GM23248 (cell line): Measurements from ENCODE around the gene SFMBT2.

Experiments used
- EZH2 ChIP-seq: fragments of 200-600 bp; sonication (generic); IDR thresholded peaks from 2 replicates; pipeline ENCODE4 v1.6.1; 2018; ENCODE audit warnings: antibody characterized with exemption, mild to moderate bottlenecking; ENCODE audit not compliant: insufficient read depth, poor library complexity, severe bottlenecking
- EZH2phosphoT487 ChIP-seq: fragments of 200-600 bp; sonication (generic); IDR thresholded peaks from 2 replicates; pipeline ENCODE4 v1.6.1; 2018; ENCODE audit warnings: antibody characterized with exemption, moderate library complexity, mild to moderate bottlenecking, low read depth; ENCODE audit not compliant: insufficient read depth

DNA sequence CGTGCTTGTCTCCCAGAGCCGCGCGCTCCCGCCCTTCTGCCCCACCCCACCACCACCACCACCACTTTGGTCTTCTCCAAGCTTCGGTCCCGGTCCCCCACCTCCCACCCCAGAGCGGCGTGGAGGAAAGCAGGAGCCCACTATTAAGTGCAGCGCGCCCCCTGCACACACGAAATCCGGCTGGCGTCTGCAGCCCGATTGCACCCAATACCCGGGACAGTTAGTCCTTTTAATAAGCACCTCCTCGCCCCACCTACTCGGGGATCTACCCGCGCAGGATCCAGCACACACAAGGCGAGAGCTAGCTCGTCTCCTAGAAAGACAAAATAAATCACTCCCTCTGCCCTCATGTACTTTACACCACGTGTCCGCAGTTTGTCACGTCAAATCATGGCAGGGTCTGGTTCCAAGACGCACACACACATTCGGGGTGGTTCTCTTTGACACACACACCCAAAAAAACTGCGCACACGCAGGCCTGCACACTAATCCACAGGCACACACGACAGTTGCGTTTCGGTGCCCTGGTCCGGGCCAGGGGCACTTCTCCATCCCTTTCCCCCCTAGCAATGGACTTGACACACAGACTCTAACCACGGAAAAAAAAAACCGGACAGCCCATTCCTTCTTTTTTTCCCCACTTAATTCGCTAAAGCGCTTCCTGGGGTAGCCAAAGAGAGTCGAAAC lies 1.6 kb downstream of the SFMBT2 start:
- TF ChIP-seq EZH2: no peak
- no peak for TF ChIP-seq EZH2phosphoT487
